Pancreas (tissue), 10 donors: ENCODE measurements around the gene SMAGP. TPM values are rescaled to one million over a fixed set of nuclear protein-coding genes. Genes with fewer than 3 reads are reported as not detected.
A peak's percentile ranks its signal among the peaks of the same experiment; 100 is the strongest.

Experiments used
- ATAC-seq, 4 donors: fragments of 200-7000 bp; cut with Tn5 transposase; one replicate each; pipeline versions ENCODE4 v1.8.0 to v1.9.1; 2020; ENCODE audit warnings: mild to moderate bottlenecking in 4 of 4, moderate library complexity in 4 of 4
- DNase-seq, 6 donors: peaks; one replicate each; pipeline ENCODE4 v3.0.0-alpha.2; 2020
- FAIRE-seq: peaks from 2 replicates; lab custom pipeline; 2012; peaks lifted over from hg19 to GRCh38; lab: Jason Lieb, UNC
- H3K27ac ChIP-seq, 4 donors: fragments of 200-600 bp; sonication (generic); 1 replicate in 3 of 4; 2 replicates in 1 of 4; pipeline versions ENCODE4 v1.5.0 to v1.8.0; 2020
- H3K27me3 ChIP-seq, 4 donors: fragments of 200-600 bp; one replicate each; pipeline ENCODE4 v1.8.0; 2021
- H3K36me3 ChIP-seq, 3 donors: fragments of 200-600 bp; sonication (generic) in 1 of 3; one replicate each; pipeline versions ENCODE4 v1.5.0 to v1.8.0; 2020 to 2021
- H3K4me1 ChIP-seq, 3 donors: fragments of 200-600 bp; one replicate each; pipeline ENCODE4 v1.8.0; 2021
- H3K4me3 ChIP-seq, 4 donors: fragments of 200-600 bp; sonication (generic) in 2 of 4; one replicate each; pipeline versions ENCODE4 v1.5.0 to v1.8.0; 2020 to 2021
- H3K9me3 ChIP-seq, 4 donors: fragments of 200-600 bp; one replicate each; pipeline ENCODE4 v1.8.0; 2021
- WGBS, 2 donors: extraction: QIAGEN DNeasy Blood & Tissue Kit; methylation state at CpG; one replicate each; pipeline ENCODE4 v1.1.7; 2013; 5-methylcytosine and 5-hydroxymethylcytosine counted together
- intact Hi-C, 3 donors: fragments of 100-400 bp; cut with DNase I; formaldehyde crosslinking; loops; one replicate each; pipeline versions ENCODE4 v1.11.1 to v1.14.2; 2022
- polyA plus RNA-seq, 2 donors: library from polyadenylated mRNA; stranded (reverse); fragments of 200-250 nt; gene quantifications; one replicate each; pipeline ENCODE4 v1.2.3, GENCODE V29; 2013
- total RNA-seq, 6 donors: library from RNA; stranded (reverse); fragmentation: NEBNext Ultra II Directional in 4 of 6; extraction: Animal tissue kit (Norgen Biotek cat#: 25700) in 4 of 6; gene quantifications; one replicate each; pipeline versions ENCODE4 v1.2.1 to v1.2.4, GENCODE V29; 2021 to 2023
- TF ChIP-seq, protein P1 (sequence below), 4 donors: fragments of 200-600 bp; sonication (generic) in 3 of 4; IDR thresholded peaks; one replicate each; pipeline versions ENCODE4 v1.5.0 to v1.8.0; 2021; ENCODE audit warnings: antibody characterized with exemption in 4 of 4
- donor health status: healthy with polysubstance abuse.
- donor health status: DM: no; HTN: no; CAD: no; lungs with moderate emphysema.
- donor health status: DM: no; HTN: no; CAD: no.
- donor health status: control.
- donor health status: control.
- donor health status: Bipolar disorder and iron deficiency.
- donor health status: DM: yes; HTN: yes; CAD: no.
- donor health status: DM: no; HTN: no; CAD: no.
- donor health status: DM: no; HTN: no; CAD: no.
- donor health status: DM: yes; HTN: yes; CAD: no.

The SMAGP gene
- total and polyA plus RNA-seq, 8 donors: 3.4 to 9.7 (median 6.4) TPM

DNA sequence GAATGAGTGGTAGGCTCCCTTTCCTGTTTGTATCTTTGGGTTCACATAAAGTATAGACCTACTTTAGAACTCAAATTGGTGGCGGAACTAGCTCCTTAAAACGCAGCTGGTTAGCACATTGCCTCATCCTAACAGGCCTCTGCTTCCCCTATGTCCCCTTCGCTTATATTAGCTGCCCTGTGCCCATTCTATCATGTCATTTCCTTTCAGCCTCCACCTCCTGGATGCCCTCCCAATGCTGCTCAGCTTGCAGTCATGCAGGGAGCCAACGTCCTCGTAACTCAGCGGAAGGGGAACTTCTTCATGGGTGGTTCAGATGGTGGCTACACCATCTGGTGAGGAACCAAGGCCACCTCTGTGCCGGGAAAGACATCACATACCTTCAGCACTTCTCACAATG, 28.1 kb downstream of the SMAGP start:
- Histone ChIP-seq H3K27ac (no peak overlapping the region), H3K9me3 (no peaks in the 10 kb centered on the region), H3K4me3 (no peak overlapping the region), H3K4me1 (peaks cover 5 to 16% (median 9%) of the 10 kb centered on the region in 3 donors), H3K36me3 (peaks cover 0 to 27% (median 8%) of the 10 kb centered on the region in 3 donors), H3K27me3 (no peaks in the 10 kb centered on the region)
- no peak for DNase-seq
- WGBS, 2 donors: 69 to 82% methylated on average over 7 of the region's 7 CpGs
- intact Hi-C loops: no loop called here
- no peak for FAIRE-seq
- TF ChIP-seq, protein P1, sequence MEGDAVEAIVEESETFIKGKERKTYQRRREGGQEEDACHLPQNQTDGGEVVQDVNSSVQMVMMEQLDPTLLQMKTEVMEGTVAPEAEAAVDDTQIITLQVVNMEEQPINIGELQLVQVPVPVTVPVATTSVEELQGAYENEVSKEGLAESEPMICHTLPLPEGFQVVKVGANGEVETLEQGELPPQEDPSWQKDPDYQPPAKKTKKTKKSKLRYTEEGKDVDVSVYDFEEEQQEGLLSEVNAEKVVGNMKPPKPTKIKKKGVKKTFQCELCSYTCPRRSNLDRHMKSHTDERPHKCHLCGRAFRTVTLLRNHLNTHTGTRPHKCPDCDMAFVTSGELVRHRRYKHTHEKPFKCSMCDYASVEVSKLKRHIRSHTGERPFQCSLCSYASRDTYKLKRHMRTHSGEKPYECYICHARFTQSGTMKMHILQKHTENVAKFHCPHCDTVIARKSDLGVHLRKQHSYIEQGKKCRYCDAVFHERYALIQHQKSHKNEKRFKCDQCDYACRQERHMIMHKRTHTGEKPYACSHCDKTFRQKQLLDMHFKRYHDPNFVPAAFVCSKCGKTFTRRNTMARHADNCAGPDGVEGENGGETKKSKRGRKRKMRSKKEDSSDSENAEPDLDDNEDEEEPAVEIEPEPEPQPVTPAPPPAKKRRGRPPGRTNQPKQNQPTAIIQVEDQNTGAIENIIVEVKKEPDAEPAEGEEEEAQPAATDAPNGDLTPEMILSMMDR (IDR thresholded peaks at IDR 0.05): no peak
- ATAC-seq: no peak

DNA sequence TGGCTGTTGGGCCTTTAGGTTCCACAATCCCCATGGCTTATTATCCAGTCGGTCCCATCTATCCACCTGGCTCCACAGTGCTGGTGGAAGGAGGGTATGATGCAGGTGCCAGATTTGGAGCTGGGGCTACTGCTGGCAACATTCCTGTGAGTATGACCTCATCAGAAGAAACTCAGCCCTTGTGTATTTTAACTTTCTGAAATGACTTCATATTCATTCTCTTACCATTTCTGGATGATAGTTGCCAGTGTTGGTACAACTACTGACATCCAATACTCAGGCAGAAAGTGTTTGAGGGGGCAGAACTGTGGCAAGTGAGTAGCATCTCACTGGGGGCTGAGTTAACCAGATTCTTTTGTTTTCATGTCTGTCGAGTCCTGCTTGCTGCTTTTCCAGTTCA, 29.2 kb downstream of the SMAGP start:
- TF ChIP-seq, protein P1 (IDR thresholded peaks at IDR 0.05): no peak
- Histone ChIP-seq H3K4me1 (peaks cover 0 to 16% (median 9%) of the 10 kb centered on the region in 3 donors), H3K27ac (no peak overlapping the region), H3K4me3 (no peak overlapping the region), H3K36me3 (peaks cover 0 to 27% (median 8%) of the 10 kb centered on the region in 3 donors), H3K27me3 (no peaks in the 10 kb centered on the region), H3K9me3 (no peaks in the 10 kb centered on the region)
- intact Hi-C loops: no loop called here
- no peak for DNase-seq
- ATAC-seq: no peak
- FAIRE-seq: no peak
- WGBS, 2 donors: 57 to 66% methylated on average over 2 of the region's 2 CpGs

- Histone ChIP-seq H3K27ac (peak within 1 kb of the TSS; percentile 100), H3K36me3 (peaks cover 0 to 27% (median 8%) of the 10 kb centered on the region in 3 donors), H3K4me1 (peaks cover 0 to 16% (median 9%) of the 10 kb centered on the region in 3 donors), H3K4me3 (peak within 1 kb of the TSS; percentile 79 to 100 (median 98)), H3K9me3 (no peaks in the 10 kb centered on the region), H3K27me3 (no peaks in the 10 kb centered on the region)
- peak; percentile 96 to 99 (median 96) for ATAC-seq
- TF ChIP-seq, protein P1 (IDR thresholded peaks at IDR 0.05): peak in 1 of 4 donors; percentile 16
- intact Hi-C loops: no loop called here
- DNase-seq: peak; percentile 96 to 98 (median 98)
- WGBS, 2 donors: 0 to 1% methylated on average over 67 to 70 of the region's 70 CpGs
- FAIRE-seq: no peak
Measured at GRCh38 chr12:51238510-51239334, 31.5 kb downstream of the SMAGP start, which contains the start of gene DAZAP2. Gene DAZAP2 (plus strand): TSS chr12:51238826. CDS start chr12:51238908, 82 bp downstream.

DNA sequence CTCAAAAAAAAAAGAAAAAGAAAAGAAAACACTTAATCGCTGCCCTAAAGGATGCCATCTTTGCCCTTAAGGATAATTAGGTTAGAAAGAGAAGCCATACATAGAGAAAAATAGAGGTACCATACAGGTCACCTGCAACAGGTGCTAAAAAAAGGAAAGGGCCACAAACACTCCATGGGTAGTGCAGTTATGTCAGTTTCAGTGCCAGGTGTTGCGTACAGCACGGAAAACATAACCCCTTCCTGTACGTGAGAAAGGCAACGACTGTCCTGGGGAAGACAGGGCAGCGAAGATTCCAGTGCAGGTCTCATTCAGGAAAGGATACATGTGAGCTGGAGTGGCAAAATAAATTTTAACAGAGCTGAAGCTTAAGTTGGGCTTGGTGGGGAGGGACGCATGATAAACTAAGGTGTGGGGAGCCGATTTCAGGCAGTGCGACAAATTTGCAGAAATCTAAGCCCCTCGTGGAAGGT, 32.1 kb downstream of the SMAGP start:
- peak in 1 of 6 donors; percentile 31 for DNase-seq
- Histone ChIP-seq H3K27ac (peak overlapping the region; percentile 100), H3K4me3 (peak overlapping the region; percentile 26 to 100 (median 88)), H3K4me1 (peaks cover 0 to 16% (median 9%) of the 10 kb centered on the region in 3 donors), H3K36me3 (peaks cover 0 to 27% (median 8%) of the 10 kb centered on the region in 3 donors), H3K27me3 (no peaks in the 10 kb centered on the region), H3K9me3 (no peaks in the 10 kb centered on the region)
- TF ChIP-seq, protein P1 (IDR thresholded peaks at IDR 0.05): no peak
- FAIRE-seq: no peak
- peak; percentile 6 to 22 (median 10) for ATAC-seq
- 5 to 7% methylated on average over 10 of the region's 10 CpGs for WGBS, 2 donors
- intact Hi-C loops: no loop called here
